Measurements from ENCODE around the gene NKD2.

Gene NKD2

GRCh38 chr5:1061916-1062315, 53.3 kb downstream of the NKD2 start:
- no peaks in the 10 kb centered on the region for H3K4me1 ChIP-seq
- no peak overlapping the region for H3K4me3 ChIP-seq (ENCODE audit: low read depth, low read length)
- DNase-seq, result no peak
- H3K27me3 ChIP-seq, result no peaks in the 10 kb centered on the region
- H3K9me3 ChIP-seq, result no peaks in the 10 kb centered on the region
- TF ChIP-seq CTCF (IDR thresholded peaks at IDR 0.05; ENCODE audit: low read depth, low read length), result no peak
- no peaks in the 10 kb centered on the region for H3K36me3 ChIP-seq

GRCh38 chr5:1062761-1063568, 54.4 kb downstream of the NKD2 start:
- no peak overlapping the region for H3K4me3 ChIP-seq (ENCODE audit: low read depth, low read length)
- H3K36me3 ChIP-seq, result no peaks in the 10 kb centered on the region
- no peak for TF ChIP-seq CTCF (IDR thresholded peaks at IDR 0.05; ENCODE audit: low read depth, low read length)
- H3K9me3 ChIP-seq, result no peaks in the 10 kb centered on the region
- H3K4me1 ChIP-seq, result no peaks in the 10 kb centered on the region
- DNase-seq, result no peak
- no peaks in the 10 kb centered on the region for H3K27me3 ChIP-seq

GRCh38 chr5:1063661-1064382, 55.2 kb downstream of the NKD2 start:
- Histone ChIP-seq H3K9me3 (no peaks in the 10 kb centered on the region), H3K36me3 (no peaks in the 10 kb centered on the region)
- no peak for DNase-seq

GRCh38 chr5:1064383-1065142, 56.0 kb downstream of the NKD2 start:
- Histone ChIP-seq H3K36me3 (no peaks in the 10 kb centered on the region), H3K4me1 (no peaks in the 10 kb centered on the region), H3K9me3 (no peaks in the 10 kb centered on the region), H3K4me3 (ENCODE audit: low read depth, low read length) (no peak overlapping the region), H3K27me3 (no peaks in the 10 kb centered on the region)
- no peak for DNase-seq
- TF ChIP-seq CTCF (IDR thresholded peaks at IDR 0.05; ENCODE audit: low read depth, low read length), result no peak

More at GRCh38 chr5:1063661-1064382, 55.2 kb downstream of the NKD2 start:
- Histone ChIP-seq H3K4me3 (ENCODE audit: low read depth, low read length) (no peak overlapping the region), H3K27me3 (no peaks in the 10 kb centered on the region), H3K4me1 (no peaks in the 10 kb centered on the region)
- no peak for TF ChIP-seq CTCF (IDR thresholded peaks at IDR 0.05; ENCODE audit: low read depth, low read length)

- Histone ChIP-seq H3K9me3 (no peaks in the 10 kb centered on the region), H3K27me3 (no peaks in the 10 kb centered on the region), H3K4me1 (no peaks in the 10 kb centered on the region), H3K36me3 (no peaks in the 10 kb centered on the region), H3K4me3 (ENCODE audit: low read depth, low read length) (no peak overlapping the region)
- DNase-seq, result no peak
- no peak for TF ChIP-seq CTCF (IDR thresholded peaks at IDR 0.05; ENCODE audit: low read depth, low read length)
Measured at GRCh38 chr5:1065143-1065750, 56.6 kb downstream of the NKD2 start.

Measured in BE2C (cell line).